AG04449 (cell line): ENCODE measurements around the gene DAPK2.
"Not testable (repeated sequence)": the region's sequence is repeated elsewhere in the genome, so short reads cannot be mapped to it uniquely, and the experiment has no call there.

Source experiments
- CTCF ChIA-PET: fragments of 350-600 bp; formaldehyde crosslinking; extraction: SDS; loops from one replicate; lab custom pipeline; 2021; ENCODE audit warnings: antibody characterized with exemption; lab: Yijun Ruan, JAX
- POLR2A ChIA-PET: fragments of 400-600, 350-600 bp; formaldehyde crosslinking; extraction: SDS; loops from one replicate; lab custom pipeline; 2020; ENCODE audit warnings: antibody characterized with exemption, inconsistent platforms; lab: Yijun Ruan, JAX
- DNase-seq: peaks from one replicate; pipeline ENCODE4 v3.0.0-alpha.2; 2010; ENCODE audit warnings: low read depth, low spot score
- H3K4me3 ChIP-seq: 2 replicates; pipeline ENCODE4 v1.5.1; 2011; ENCODE audit warnings: low read depth, mild to moderate bottlenecking, control low read depth, low read length
- TF ChIP-seq, protein P1 (sequence below): IDR thresholded peaks from one replicate; pipeline ENCODE4 v1.5.1; 2011; ENCODE audit warnings: mild to moderate bottlenecking, moderate library complexity, low read length, control low read depth, inconsistent platforms; ENCODE audit not compliant: insufficient read depth; ENCODE audit errors: missing control alignments

DAPK2 gene

GRCh38 chr15:63902671-63903035 is 143.6 kb downstream of the DAPK2 start:
- DNase-seq, result no peak
- ChIA-PET CTCF (interaction anchor here (1.2 to 2.2 kb wide), 3 partner anchors 12 to 43 kb away, joined by 3 to 9 read pairs (median 6); no protein-coding TSS in a partner anchor), POLR2A (no interaction called here)
- TF ChIP-seq, protein P1, sequence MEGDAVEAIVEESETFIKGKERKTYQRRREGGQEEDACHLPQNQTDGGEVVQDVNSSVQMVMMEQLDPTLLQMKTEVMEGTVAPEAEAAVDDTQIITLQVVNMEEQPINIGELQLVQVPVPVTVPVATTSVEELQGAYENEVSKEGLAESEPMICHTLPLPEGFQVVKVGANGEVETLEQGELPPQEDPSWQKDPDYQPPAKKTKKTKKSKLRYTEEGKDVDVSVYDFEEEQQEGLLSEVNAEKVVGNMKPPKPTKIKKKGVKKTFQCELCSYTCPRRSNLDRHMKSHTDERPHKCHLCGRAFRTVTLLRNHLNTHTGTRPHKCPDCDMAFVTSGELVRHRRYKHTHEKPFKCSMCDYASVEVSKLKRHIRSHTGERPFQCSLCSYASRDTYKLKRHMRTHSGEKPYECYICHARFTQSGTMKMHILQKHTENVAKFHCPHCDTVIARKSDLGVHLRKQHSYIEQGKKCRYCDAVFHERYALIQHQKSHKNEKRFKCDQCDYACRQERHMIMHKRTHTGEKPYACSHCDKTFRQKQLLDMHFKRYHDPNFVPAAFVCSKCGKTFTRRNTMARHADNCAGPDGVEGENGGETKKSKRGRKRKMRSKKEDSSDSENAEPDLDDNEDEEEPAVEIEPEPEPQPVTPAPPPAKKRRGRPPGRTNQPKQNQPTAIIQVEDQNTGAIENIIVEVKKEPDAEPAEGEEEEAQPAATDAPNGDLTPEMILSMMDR, result no peak
- H3K4me3 ChIP-seq, result no peak overlapping the region

GRCh38 chr15:63901912-63902670 is 144.2 kb downstream of the DAPK2 start:
- TF ChIP-seq, protein P1, result no peak
- ChIA-PET POLR2A (no interaction called here), CTCF (interaction anchor here (1.2 to 2.2 kb wide), 3 partner anchors 10 to 44 kb away, joined by 5 to 9 read pairs (median 6); no protein-coding TSS in a partner anchor)
- H3K4me3 ChIP-seq, result no peak overlapping the region
- no peak for DNase-seq

DNA sequence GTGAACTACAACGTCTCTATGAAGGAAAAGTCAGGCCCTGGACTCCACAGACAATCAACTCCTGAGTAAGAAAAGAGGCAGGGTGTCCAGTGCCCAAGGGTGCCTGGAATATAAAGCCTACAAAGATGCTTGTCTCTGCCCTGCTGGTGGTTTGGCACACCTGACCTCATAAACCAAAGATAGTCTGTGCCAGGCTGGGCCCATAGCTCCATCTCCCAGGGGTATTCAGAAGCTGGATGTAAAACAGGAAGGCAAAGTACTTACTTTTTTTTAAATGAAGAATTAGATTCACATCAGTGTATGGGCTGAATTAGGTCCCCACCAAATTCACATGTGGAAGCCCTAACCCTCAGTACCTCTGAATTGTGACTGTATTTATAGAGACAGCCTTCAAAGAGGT is 146.0 kb downstream of the DAPK2 start:
- TF ChIP-seq, protein P1, result no peak
- ChIA-PET CTCF (interaction anchor here (0.7 to 1.6 kb wide), 3 partner anchors 9 to 146 kb away, joined by 3 to 4 read pairs (median 3); partner anchors contain the start of gene DAPK2), POLR2A (no interaction called here)
- no peak overlapping the region for H3K4me3 ChIP-seq
- DNase-seq, result no peak

DNA sequence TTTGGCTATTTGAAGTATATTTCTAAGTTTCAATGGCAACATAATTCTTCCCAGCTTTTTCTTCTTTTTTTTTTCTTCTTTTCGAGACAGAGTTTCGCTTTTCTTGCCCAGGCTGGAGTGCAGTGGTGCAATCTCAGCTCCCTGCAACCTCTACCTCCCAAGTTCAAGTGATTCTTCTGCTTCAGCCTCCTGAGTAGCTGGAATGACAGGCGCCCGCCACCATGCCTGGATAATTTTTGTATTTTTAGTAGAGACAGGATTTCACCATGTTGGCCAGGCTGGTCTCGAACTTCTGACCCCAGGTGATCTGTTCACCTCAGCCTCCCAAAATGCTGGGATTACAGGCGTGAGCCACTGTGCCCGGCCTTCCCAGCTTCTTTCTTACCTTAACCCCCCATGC is 146.7 kb downstream of the DAPK2 start:
- CTCF ChIA-PET, result interaction anchor here (1.0 to 1.6 kb wide), 4 partner anchors 8 to 147 kb away, joined by 3 to 9 read pairs (median 4); partner anchors contain the start of gene DAPK2
- DNase-seq, H3K4me3 ChIP-seq, POLR2A ChIA-PET: not testable (repeated sequence)

GRCh38 chr15:63899193-63899592 is 147.1 kb downstream of the DAPK2 start:
- CTCF ChIA-PET, result interaction anchor here (1.0 to 1.6 kb wide), 4 partner anchors 8 to 147 kb away, joined by 3 to 9 read pairs (median 4); partner anchors contain the start of gene DAPK2
- POLR2A ChIA-PET, result no interaction called here
- no peak for DNase-seq
- no peak overlapping the region for H3K4me3 ChIP-seq
- TF ChIP-seq, protein P1, result no peak

DNA sequence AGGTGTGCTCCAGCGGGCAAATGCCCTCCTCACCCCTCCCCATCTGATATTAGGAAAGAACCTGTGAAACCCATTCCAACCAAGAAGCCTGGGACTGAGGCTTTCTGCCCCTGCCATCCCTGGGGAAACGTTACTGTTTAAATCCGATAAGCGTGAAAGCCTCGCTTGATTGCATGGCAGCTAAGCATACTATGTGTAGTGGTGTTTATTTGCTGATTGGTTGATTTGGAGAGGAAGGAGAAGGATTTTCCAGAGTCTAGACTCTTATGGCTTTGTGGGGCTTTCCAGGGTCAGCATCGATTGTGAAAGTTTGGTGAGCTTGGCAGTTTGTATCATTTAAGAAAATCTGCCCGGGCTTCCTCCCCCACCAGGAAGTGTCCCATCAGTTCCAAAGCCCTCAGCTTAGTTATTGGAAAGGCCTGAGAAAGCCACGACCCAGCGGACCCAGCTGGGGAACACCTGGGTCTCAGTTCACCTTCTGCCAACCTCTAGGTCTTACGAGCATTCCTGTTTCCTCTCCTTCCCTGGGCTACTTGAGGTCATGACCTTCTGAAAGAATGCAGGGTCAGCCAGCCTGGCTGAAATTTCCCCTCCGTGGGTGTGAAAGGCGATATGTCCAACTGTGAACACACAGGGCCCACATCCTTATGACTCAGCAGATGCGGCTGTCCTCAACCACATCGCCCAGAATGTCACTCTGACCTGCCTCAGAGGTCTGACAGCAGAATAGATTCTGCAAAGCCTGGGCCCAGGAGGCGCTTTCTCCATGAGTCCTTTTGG is 149.8 kb downstream of the DAPK2 start:
- no peak overlapping the region for H3K4me3 ChIP-seq

More for the DNA sequence above, 149.8 kb downstream of the DAPK2 start:
- CTCF ChIA-PET, result interaction anchor here (1.0 to 10.0 kb wide), 5 partner anchors 10 to 170 kb away, joined by 3 to 120 read pairs (median 4); no protein-coding TSS in a partner anchor
- DNase-seq, result no peak
- TF ChIP-seq, protein P1, result no peak
- POLR2A ChIA-PET, result no interaction called here
